ENCODE data around the gene SHH.

- TF ChIP-seq CTCF (IDR thresholded peaks at IDR 0.05), result no peak
- peak in 1 of 4 donors; percentile 54 for TF ChIP-seq POLR2A (IDR thresholded peaks at IDR 0.05)
- no peak for TF ChIP-seq POLR2AphosphoS5 (IDR thresholded peaks at IDR 0.05)
Measured at GRCh38 chr7:155803418-155804376, 8.6 kb downstream of the SHH start.

Measured in upper lobe of left lung (tissue), 4 donors.